GM19372 (cell line): ENCODE results near the gene PFDN2.
A peak's percentile ranks its signal among the peaks of the same experiment; 100 is the strongest.

Experiments used
- ATAC-seq: cut with Tn5 transposase; IDR thresholded peaks from one replicate; pipeline ENCODE4 v1.9.1; 2021; ENCODE audit warnings: mild to moderate bottlenecking, low read depth, moderate library complexity; ENCODE audit not compliant: unreplicated experiment

PFDN2 gene, protein sequence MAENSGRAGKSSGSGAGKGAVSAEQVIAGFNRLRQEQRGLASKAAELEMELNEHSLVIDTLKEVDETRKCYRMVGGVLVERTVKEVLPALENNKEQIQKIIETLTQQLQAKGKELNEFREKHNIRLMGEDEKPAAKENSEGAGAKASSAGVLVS

DNA sequence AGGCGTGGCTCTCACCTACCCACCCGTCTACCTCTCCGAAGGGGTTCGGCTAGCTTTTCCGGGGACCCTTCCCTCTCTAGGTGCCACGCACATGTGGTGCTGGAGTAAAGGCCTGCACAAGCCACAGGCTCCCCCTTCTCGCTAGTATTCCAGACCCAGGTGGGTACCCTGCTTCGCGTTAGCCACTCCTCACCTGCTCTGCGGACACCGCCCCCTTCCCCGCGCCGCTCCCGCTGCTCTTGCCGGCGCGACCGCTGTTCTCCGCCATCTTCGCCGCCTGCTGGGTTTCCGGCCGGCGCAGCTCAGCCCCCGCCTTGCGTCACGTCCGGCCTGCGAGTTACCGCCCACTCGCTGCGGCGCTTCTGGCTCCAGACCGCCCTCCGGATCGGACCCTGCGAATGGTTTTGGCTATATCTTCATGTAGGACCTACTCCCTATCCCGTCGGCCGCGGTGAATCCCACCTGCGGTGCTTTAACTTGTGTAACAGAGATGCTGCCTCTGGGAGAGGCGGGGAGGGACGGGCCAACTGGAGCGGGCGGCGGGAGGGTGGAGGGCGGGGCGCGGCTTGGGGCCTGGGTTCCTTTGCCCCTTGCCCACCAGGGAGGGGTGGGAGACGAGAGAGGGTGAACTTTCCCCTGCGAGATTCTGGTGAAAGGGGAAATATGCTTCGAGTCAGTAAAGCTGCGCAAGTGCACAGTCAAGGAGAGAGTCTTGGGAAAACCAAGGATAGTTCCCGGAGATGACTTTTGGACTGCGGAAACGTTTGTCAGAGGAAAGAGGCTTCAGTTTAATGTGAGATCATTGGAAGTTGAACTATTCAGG lies at the start of gene PFDN2, which contains the start of gene NIT1:
Gene PFDN2, minus strand, starts transcription at position 279 of the 823 bp plus-strand sequence. Its CDS starts 11 bp downstream, at position 268.
Gene NIT1, plus strand, starts transcription at position 347 of the 823 bp plus-strand sequence. Its CDS starts 72 bp downstream, at position 419.
- ATAC-seq: peak; percentile 76

DNA sequence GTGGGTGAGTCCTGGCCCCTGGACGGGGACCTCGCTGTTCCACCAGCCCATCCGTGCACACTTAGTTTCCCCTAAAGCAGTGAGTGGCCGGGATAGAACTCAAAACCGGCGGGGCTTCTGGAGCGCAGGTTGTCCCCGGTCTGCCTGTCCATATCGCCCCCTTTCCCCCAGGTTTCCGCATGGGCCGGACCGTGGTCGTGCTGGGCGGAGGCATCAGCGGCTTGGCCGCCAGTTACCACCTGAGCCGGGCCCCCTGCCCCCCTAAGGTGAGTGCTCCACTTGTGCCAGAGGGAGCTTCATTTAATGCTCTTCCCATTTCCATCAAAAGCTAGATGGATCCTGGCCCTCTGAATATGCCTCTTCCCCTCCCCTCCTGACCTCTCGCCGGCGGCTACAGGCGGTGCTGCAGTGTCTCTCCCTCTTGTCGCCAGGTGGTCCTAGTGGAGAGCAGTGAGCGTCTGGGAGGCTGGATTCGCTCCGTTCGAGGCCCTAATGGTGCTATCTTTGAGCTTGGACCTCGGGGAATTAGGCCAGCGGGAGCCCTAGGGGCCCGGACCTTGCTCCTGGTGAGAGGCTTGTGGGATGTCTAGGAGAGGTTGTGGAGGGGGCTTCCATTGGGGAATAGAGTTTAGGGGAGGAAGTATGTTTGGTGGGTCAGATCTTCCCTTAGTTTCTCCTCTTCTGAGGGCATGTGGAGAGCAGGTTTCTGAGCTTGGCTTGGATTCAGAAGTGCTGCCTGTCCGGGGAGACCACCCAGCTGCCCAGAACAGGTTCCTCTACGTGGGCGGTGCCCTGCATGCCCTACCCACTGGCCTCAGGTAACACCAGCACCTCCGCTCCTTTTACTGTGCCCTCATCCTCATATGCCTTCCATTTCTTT lies 49.1 kb upstream of the PFDN2 start:
- ATAC-seq: no peak

DNA sequence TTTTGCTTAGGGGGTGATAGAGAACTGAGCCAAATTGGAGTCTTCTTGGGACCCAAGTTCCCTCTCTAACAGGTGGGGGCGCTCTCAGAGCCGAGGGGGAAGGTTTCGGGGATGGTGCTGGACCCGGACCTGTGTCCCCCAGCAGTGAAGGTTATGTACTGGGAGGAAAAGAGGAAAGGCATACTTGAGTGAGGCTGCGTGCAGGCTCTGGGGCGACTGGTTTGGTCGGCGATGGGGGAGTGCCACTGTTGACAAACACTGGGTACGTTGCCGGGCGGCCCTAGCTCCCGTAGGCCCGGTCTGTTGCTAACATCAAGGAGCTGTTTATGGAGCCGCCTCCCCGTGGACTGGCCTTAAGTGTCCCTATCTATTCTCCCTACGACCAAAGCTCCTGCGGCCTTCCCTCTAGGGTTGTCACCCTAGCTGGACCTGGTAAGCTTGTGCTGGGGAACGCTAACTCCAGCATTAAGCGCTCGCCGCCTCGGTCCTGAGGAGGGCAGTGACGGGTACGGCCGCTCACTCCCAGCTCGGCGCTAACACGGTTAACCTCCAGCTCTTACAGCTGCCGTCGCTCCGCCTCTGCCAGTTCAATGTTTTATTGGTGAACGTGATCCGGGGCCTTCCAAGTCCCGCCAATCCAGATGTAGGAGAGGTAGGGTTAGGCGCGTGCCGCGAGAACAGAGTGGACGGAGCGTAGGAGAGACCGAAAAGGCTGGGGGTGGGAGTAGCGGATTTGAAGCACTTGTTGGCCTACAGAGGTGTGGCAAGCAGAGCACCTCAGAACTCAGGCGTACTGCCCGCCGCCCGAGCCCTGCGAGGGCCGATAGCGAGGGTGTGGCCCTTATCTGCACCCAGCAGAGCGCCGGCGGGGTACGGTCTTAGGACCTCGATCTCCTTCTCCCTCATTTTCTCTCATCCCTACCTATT lies 48.2 kb upstream of the PFDN2 start, which contains the start of gene PPOX:
Gene PPOX, plus strand, starts transcription at position 685 of the 927 bp plus-strand sequence. CDS start 422 bp downstream, outside the sequence.
- peak; percentile 89 for ATAC-seq

DNA sequence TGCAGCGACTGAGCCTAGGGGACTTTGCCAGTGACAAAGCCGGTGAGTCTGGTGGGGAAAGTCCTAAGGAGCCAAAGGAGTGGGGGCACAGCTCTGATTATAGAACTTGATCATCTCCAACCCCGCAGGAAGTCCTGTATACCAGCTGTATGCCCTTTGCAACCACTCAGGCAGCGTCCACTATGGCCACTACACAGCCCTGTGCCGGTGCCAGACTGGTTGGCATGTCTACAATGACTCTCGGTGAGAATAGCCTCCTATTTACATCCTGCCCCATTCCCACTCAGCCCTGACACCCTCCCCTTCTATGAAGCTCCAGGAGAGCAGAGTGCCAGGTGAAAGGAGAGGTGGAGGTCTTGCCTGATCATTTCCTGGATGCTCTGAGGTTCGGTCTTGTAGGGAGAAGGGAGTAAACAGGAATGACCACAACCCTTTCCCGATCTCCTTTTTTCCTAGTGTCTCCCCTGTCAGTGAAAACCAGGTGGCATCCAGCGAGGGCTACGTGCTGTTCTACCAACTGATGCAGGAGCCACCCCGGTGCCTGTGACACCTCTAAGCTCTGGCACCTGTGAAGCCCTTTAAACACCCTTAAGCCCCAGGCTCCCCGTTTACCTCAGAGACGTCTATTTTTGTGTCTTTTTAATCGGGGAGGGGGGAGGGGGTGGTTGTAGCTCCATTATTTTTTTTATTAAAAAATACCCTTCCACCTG lies 47.2 kb upstream of the PFDN2 start:
- no peak for ATAC-seq

DNA sequence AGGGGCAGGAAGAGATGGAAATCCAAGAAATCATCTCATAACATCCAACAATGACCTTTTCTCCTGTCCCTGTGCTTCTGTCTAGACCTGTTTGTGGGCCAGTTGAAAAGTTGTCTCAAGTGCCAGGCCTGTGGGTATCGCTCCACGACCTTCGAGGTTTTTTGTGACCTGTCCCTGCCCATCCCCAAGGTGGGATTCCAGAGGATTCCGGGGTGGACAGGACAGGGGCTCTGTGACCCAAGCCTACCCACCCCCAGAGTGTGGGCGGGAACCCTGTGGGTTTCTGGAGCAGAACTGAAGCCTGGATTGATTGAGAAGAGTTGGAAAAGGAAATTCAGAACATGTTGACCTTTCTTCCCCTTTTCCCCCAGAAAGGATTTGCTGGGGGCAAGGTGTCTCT lies 46.0 kb upstream of the PFDN2 start:
- no peak for ATAC-seq

DNA sequence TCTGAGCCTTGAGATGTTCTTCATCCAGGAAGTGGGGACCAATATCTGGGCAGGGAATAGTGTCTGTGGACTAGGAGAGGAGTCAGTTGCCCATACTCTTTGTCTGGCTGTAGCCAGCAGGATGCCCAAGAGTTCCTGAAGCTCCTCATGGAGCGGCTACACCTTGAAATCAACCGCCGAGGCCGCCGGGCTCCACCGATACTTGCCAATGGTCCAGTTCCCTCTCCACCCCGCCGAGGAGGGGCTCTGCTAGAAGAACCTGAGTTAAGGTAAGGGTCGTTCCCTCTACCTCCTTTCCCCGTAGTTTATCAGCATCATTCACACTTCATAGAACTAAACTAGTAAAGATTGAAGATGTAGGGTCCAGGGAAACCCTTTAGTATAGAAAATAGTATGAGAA lies 45.0 kb upstream of the PFDN2 start:
- no peak for ATAC-seq

DNA sequence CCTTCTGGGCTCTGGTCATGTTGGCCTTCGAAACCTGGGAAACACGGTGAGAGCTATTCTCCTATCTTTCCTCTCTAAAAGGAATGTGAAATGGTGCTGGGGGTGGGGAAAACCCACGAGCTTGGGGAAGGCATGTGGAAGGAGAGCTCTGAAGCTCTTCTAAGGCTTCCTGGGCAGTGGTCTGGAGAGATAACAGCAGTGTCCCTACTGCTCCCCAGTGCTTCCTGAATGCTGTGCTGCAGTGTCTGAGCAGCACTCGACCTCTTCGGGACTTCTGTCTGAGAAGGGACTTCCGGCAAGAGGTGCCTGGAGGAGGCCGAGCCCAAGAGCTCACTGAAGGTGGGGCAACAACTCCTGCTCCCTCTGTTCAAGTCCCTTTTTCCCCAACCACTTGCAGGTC lies 44.2 kb upstream of the PFDN2 start:
- ATAC-seq: no peak

DNA sequence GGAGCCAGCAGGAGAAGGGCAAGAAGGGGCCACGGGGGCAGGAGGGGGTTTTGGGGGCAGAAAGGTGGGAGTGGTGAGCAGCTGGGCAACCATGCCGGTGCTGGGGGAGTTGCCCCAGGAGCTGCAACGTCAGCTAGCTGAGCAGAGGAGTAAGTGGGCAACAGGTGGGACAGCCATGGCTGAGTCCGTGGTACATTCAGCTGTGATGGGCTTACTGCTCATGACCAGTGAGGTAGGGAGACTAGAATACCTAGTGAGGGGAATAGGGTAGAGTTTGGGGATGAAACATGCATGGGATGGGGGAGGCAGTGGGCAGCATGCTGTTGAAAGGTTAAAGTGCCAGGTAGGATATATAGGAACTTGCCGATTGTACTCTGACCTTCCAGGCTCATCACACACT lies 43.8 kb upstream of the PFDN2 start:
- ATAC-seq: no peak

DNA sequence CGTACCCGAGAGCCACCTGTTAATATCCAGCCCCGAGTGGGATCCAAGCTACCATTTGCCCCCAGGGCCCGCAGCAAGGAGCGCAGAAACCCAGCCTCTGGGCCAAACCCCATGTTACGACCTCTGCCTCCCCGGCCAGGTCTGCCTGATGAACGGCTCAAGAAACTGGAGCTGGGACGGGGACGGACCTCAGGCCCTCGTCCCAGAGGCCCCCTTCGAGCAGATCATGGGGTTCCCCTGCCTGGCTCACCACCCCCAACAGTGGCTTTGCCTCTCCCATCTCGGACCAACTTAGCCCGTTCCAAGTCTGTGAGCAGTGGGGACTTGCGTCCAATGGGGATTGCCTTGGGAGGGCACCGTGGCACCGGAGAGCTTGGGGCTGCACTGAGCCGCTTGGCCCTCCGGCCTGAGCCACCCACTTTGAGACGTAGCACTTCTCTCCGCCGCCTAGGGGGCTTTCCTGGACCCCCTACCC lies 42.9 kb upstream of the PFDN2 start:
- no peak for ATAC-seq

DNA sequence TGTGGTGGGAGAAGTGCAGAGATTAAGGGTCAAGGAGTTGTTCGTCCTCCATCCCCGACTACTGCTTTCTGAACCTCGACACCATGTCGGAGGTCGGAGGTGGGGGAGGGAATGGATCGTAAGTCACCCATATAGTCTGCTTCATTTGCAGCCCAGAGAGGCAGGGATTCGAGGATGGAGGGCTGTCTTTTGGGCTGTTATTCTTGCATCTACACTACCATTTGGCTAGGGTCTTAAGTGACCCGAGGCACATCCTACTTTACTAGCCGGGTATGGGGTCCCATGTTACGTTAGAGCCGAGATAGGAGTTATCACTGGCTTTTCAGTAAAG lies 42.0 kb upstream of the PFDN2 start:
- ATAC-seq: no peak

DNA sequence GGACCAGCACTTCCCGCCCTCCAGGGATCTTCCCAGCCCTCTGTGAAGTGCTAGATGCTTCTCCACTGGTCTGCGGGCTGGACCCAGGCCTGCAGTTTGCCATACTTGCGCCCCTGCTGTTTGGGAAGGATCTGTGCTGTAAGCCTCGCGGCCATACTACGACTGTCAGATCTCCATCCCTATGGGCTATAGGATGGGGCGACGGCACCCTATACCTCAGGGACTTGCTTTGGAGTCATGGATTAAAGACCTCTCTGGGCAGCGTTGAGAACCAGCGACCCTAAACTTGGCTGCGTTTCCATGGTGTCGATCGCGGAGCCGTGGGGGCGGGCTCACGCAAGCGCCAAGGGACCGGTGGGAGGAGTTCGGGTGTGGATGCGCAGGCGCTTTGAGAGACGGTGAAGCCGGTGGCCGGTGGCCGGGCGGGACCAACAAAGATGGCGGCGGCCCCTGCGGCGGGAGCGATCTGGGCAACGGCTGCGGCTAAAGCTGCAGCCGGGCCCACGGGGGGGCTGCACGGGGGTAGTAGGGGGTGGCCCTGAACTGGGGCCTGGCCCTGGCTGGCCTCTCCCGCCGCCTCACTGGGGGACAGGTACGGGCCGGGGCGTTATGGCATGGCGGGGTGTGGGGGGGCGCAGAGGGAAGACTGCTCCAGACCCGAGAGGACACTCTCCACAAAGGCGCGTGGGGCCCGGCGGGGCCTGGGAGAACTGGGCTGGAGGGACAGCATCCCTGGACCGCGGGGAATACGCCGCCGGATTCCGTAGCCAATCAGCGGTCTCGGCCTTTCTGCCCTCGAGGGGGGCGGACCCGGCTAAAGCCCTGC lies 41.5 kb upstream of the PFDN2 start, which contains the start of gene USP21:
Gene USP21, plus strand, starts transcription at position 414 of the 826 bp plus-strand sequence. CDS start 1,141 bp downstream, outside the sequence.
- ATAC-seq: peak; percentile 87

DNA sequence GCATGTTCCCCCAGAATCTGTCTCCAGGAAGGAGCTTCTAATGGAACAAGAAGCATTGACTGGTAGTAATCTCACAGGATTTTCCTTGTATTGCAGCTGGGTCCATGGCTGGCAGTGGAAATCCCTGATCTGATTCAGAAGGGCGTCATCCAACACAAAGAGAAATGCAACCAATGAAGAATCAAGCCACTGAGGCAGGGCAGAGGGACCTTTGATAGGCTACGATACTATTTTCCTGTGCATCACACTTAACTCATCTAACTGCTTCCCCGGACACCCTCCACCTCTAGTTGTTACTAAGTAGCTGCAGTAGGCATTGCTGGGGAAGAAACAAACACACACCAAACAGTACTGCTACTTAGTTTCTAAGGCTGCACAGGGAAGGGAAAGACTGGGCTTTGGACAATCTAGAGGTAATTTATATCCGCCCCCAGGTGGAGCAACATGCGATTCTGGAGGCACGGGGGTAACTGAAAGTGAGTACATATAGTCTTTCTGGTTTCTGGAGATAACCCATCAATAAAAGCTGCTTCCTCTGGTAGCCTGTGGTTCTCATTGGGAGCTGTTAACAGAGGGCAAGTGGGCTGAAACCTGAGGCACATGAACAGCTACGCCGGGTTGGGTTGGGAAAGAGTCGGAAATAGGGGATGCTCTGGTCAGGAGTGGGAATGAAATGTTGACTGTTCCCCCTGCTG lies 40.6 kb upstream of the PFDN2 start:
- ATAC-seq: no peak

DNA sequence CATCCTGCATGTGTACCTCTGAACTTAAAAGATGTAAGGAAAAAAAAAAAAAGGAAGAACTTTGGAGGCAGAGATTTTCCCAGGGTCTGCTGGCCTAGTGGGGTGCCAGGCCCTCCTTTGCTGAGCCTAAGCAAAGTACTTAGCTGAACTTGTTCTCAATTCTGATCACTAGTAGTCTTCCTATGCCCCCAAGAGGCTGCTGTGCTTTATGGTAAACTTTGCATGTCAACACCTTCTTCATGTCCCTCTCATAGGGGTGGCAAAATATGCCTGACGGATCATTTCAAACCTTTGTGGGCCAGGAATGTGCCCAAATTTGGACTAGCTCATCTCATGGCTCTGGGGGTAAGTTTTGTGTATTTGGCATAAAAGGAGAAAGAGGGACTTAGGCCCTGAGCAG lies 40.0 kb upstream of the PFDN2 start:
- no peak for ATAC-seq

DNA sequence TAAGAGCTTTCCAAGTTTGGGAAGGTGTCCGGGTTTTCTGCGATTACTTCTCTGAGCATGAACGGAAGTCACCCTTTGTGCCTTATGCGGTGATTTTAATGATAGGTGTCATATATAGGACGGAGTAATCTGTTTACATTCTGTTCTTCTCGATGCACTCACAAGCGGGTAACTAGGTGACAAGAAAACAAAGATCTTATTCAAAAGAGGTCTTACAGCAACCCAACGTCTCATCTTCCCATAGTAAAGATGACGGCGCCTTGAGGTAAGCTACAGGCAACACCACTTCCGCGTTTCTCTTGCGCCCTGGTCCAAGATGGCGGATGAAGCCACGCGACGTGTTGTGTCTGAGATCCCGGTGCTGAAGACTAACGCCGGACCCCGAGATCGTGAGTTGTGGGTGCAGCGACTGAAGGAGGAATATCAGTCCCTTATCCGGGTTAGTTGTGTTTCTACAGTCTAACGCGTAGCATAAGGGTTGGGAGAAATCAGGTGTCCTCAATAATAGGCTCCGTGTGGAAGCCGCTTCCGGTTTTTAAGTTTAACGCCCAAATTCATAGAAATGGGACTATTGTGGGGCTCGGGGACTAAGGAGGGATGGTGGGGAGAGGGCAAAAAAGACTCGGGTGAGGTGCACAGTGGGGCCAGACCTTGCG lies 36.0 kb upstream of the PFDN2 start, which contains the start of gene UFC1:
Gene UFC1, plus strand, starts transcription at position 297 of the 656 bp plus-strand sequence. Its CDS starts 20 bp downstream, at position 317.
- peak; percentile 84 for ATAC-seq

DNA sequence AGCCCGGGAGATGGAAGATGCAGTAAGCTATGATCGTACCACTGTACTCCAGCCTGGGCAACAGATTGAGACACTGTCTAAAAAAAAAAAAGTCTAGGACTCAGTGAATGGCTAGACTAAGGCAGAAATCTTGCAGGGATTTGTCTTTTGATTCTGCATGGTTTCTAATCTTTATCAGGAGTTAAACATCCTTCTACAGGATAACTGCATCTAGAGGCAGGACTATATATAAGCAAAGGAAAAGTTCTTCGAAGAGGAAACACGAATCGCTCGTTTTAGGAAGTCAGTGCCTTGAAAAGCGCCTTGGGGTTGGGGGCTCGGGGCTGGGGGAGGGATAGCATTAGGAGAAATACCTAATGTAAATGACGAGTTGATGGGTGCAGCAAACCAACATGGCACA lies 35.3 kb upstream of the PFDN2 start:
- ATAC-seq: no peak

DNA sequence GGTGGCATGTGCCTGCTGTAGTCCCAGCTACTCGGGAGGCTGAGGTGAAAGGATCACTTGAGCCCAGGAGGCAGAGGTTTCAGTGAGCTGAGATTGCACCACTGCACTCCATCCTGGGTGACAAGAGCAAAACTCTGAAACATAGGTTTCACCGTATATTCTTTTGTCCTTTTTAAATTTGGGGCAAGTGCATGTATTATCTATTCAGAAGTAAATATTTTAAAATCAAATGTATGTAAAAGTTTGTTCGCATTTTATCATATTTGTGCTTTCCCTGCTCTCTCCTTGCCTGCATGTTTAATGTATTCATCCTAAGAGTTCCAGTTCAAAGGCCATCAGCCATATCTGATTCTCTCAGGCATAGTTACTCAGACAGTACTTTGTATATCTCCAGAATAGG lies 28.0 kb upstream of the PFDN2 start:
- ATAC-seq: no peak
